ENCODE measurements around the gene PCSK6. TPM values are rescaled to one million over a fixed set of nuclear protein-coding genes. Genes with fewer than 3 reads are reported as not detected.

The PCSK6 gene
- polyA plus RNA-seq, 2 donors: 5.4 to 6.5 TPM

GRCh38 chr15:101533371-101534140, 44.0 kb upstream of the PCSK6 start:
- Histone ChIP-seq H3K36me3 (ENCODE audit: control insufficient read depth in 2 of 2, insufficient read depth in 2 of 2, low read length in 1 of 2) (no peaks in the 10 kb centered on the region), H3K4me1 (ENCODE audit: control insufficient read depth in 2 of 2, insufficient read depth in 2 of 2, low read length in 1 of 2) (no peaks in the 10 kb centered on the region), H3K4me3 (ENCODE audit: low read depth in 1 of 2, low read length in 2 of 2) (no peak overlapping the region), H3K9me3 (ENCODE audit: control insufficient read depth in 2 of 2, insufficient read depth in 1 of 2, low read depth in 1 of 2, low read length in 1 of 2) (no peaks in the 10 kb centered on the region), H3K27ac (ENCODE audit: low read depth in 2 of 2, low read length in 1 of 2) (no peak overlapping the region), H3K27me3 (ENCODE audit: control insufficient read depth in 1 of 2, insufficient read depth in 2 of 2, low read length in 2 of 2) (no peaks in the 10 kb centered on the region)
- 85 to 86% methylated on average over 13 of the region's 13 CpGs for whole genome bisulfite sequencing, 2 donors

GRCh38 chr15:101532865-101533264, 43.4 kb upstream of the PCSK6 start:
- Histone ChIP-seq H3K27me3 (ENCODE audit: control insufficient read depth in 1 of 2, insufficient read depth in 2 of 2, low read length in 2 of 2) (no peaks in the 10 kb centered on the region), H3K4me3 (ENCODE audit: low read depth in 1 of 2, low read length in 2 of 2) (no peak overlapping the region), H3K36me3 (ENCODE audit: control insufficient read depth in 2 of 2, insufficient read depth in 2 of 2, low read length in 1 of 2) (no peaks in the 10 kb centered on the region), H3K9me3 (ENCODE audit: control insufficient read depth in 2 of 2, insufficient read depth in 1 of 2, low read depth in 1 of 2, low read length in 1 of 2) (no peaks in the 10 kb centered on the region), H3K27ac (ENCODE audit: low read depth in 2 of 2, low read length in 1 of 2) (no peak overlapping the region), H3K4me1 (ENCODE audit: control insufficient read depth in 2 of 2, insufficient read depth in 2 of 2, low read length in 1 of 2) (no peaks in the 10 kb centered on the region)
- 91 to 93% methylated on average over 6 of the region's 6 CpGs for WGBS, 2 donors

- no peak overlapping the region for H3K4me3 ChIP-seq (ENCODE audit: low read depth in 1 of 2, low read length in 2 of 2)
- WGBS, 2 donors: 76 to 79% methylated on average over 13 of the region's 13 CpGs
- H3K9me3 ChIP-seq (ENCODE audit: control insufficient read depth in 2 of 2, insufficient read depth in 1 of 2, low read depth in 1 of 2, low read length in 1 of 2): no peaks in the 10 kb centered on the region
- no peaks in the 10 kb centered on the region for H3K27me3 ChIP-seq (ENCODE audit: control insufficient read depth in 1 of 2, insufficient read depth in 2 of 2, low read length in 2 of 2)
- H3K4me1 ChIP-seq (ENCODE audit: control insufficient read depth in 2 of 2, insufficient read depth in 2 of 2, low read length in 1 of 2): no peaks in the 10 kb centered on the region
- no peak overlapping the region for H3K27ac ChIP-seq (ENCODE audit: low read depth in 2 of 2, low read length in 1 of 2)
- H3K36me3 ChIP-seq (ENCODE audit: control insufficient read depth in 2 of 2, insufficient read depth in 2 of 2, low read length in 1 of 2): no peaks in the 10 kb centered on the region
Observed at GRCh38 chr15:101531170-101531569, 41.7 kb upstream of the PCSK6 start.

- Histone ChIP-seq H3K4me1 (ENCODE audit: control insufficient read depth in 2 of 2, insufficient read depth in 2 of 2, low read length in 1 of 2) (no peaks in the 10 kb centered on the region), H3K27me3 (ENCODE audit: control insufficient read depth in 1 of 2, insufficient read depth in 2 of 2, low read length in 2 of 2) (no peaks in the 10 kb centered on the region), H3K36me3 (ENCODE audit: control insufficient read depth in 2 of 2, insufficient read depth in 2 of 2, low read length in 1 of 2) (no peaks in the 10 kb centered on the region), H3K9me3 (ENCODE audit: control insufficient read depth in 2 of 2, insufficient read depth in 1 of 2, low read depth in 1 of 2, low read length in 1 of 2) (no peaks in the 10 kb centered on the region), H3K27ac (ENCODE audit: low read depth in 2 of 2, low read length in 1 of 2) (no peak overlapping the region), H3K4me3 (ENCODE audit: low read depth in 1 of 2, low read length in 2 of 2) (no peak overlapping the region)
- 88 to 89% methylated on average over 17 of the region's 17 CpGs for WGBS, 2 donors
Observed at GRCh38 chr15:101530224-101530958, 40.9 kb upstream of the PCSK6 start.

- Histone ChIP-seq H3K9me3 (ENCODE audit: control insufficient read depth in 2 of 2, insufficient read depth in 1 of 2, low read depth in 1 of 2, low read length in 1 of 2) (no peaks in the 10 kb centered on the region), H3K4me1 (ENCODE audit: control insufficient read depth in 2 of 2, insufficient read depth in 2 of 2, low read length in 1 of 2) (no peaks in the 10 kb centered on the region), H3K27me3 (ENCODE audit: control insufficient read depth in 1 of 2, insufficient read depth in 2 of 2, low read length in 2 of 2) (no peaks in the 10 kb centered on the region), H3K27ac (ENCODE audit: low read depth in 2 of 2, low read length in 1 of 2) (no peak overlapping the region), H3K4me3 (ENCODE audit: low read depth in 1 of 2, low read length in 2 of 2) (no peak overlapping the region), H3K36me3 (ENCODE audit: control insufficient read depth in 2 of 2, insufficient read depth in 2 of 2, low read length in 1 of 2) (no peaks in the 10 kb centered on the region)
- WGBS, 2 donors: 64 to 81% methylated on average over 4 of the region's 4 CpGs
Observed at GRCh38 chr15:101528917-101529299, 39.4 kb upstream of the PCSK6 start.

- H3K9me3 ChIP-seq (ENCODE audit: control insufficient read depth in 2 of 2, insufficient read depth in 1 of 2, low read depth in 1 of 2, low read length in 1 of 2): no peaks in the 10 kb centered on the region
- no peak overlapping the region for H3K4me3 ChIP-seq (ENCODE audit: low read depth in 1 of 2, low read length in 2 of 2)
- WGBS, 2 donors: 45 to 48% methylated on average over 18 of the region's 18 CpGs
- H3K27me3 ChIP-seq (ENCODE audit: control insufficient read depth in 1 of 2, insufficient read depth in 2 of 2, low read length in 2 of 2): no peaks in the 10 kb centered on the region
- H3K36me3 ChIP-seq (ENCODE audit: control insufficient read depth in 2 of 2, insufficient read depth in 2 of 2, low read length in 1 of 2): no peaks in the 10 kb centered on the region
- peak overlapping the region in 1 of 2 donors; percentile 5 for H3K27ac ChIP-seq (ENCODE audit: low read depth in 2 of 2, low read length in 1 of 2)
- no peaks in the 10 kb centered on the region for H3K4me1 ChIP-seq (ENCODE audit: control insufficient read depth in 2 of 2, insufficient read depth in 2 of 2, low read length in 1 of 2)
Observed at GRCh38 chr15:101528108-101528916, 38.8 kb upstream of the PCSK6 start.

- Histone ChIP-seq H3K4me1 (ENCODE audit: control insufficient read depth in 2 of 2, insufficient read depth in 2 of 2, low read length in 1 of 2) (no peaks in the 10 kb centered on the region), H3K36me3 (ENCODE audit: control insufficient read depth in 2 of 2, insufficient read depth in 2 of 2, low read length in 1 of 2) (no peaks in the 10 kb centered on the region), H3K27ac (ENCODE audit: low read depth in 2 of 2, low read length in 1 of 2) (no peak overlapping the region), H3K27me3 (ENCODE audit: control insufficient read depth in 1 of 2, insufficient read depth in 2 of 2, low read length in 2 of 2) (no peaks in the 10 kb centered on the region), H3K9me3 (ENCODE audit: control insufficient read depth in 2 of 2, insufficient read depth in 1 of 2, low read depth in 1 of 2, low read length in 1 of 2) (no peaks in the 10 kb centered on the region), H3K4me3 (ENCODE audit: low read depth in 1 of 2, low read length in 2 of 2) (no peak overlapping the region)
- WGBS, 2 donors: 87% methylated on average over 7 of the region's 7 CpGs
Observed at GRCh38 chr15:101526890-101527289, 37.4 kb upstream of the PCSK6 start.

- Histone ChIP-seq H3K27me3 (ENCODE audit: control insufficient read depth in 1 of 2, insufficient read depth in 2 of 2, low read length in 2 of 2) (no peaks in the 10 kb centered on the region), H3K9me3 (ENCODE audit: control insufficient read depth in 2 of 2, insufficient read depth in 1 of 2, low read depth in 1 of 2, low read length in 1 of 2) (no peaks in the 10 kb centered on the region), H3K27ac (ENCODE audit: low read depth in 2 of 2, low read length in 1 of 2) (no peak overlapping the region), H3K36me3 (ENCODE audit: control insufficient read depth in 2 of 2, insufficient read depth in 2 of 2, low read length in 1 of 2) (no peaks in the 10 kb centered on the region), H3K4me3 (ENCODE audit: low read depth in 1 of 2, low read length in 2 of 2) (no peak overlapping the region), H3K4me1 (ENCODE audit: control insufficient read depth in 2 of 2, insufficient read depth in 2 of 2, low read length in 1 of 2) (no peaks in the 10 kb centered on the region)
- 86 to 87% methylated on average over 13 of the region's 13 CpGs for WGBS, 2 donors
Observed at GRCh38 chr15:101526442-101526841, 36.9 kb upstream of the PCSK6 start.

- no peak overlapping the region for H3K27ac ChIP-seq (ENCODE audit: low read depth in 2 of 2, low read length in 1 of 2)
- WGBS, 2 donors: 81 to 85% methylated on average over 8 of the region's 8 CpGs
- H3K4me3 ChIP-seq (ENCODE audit: low read depth in 1 of 2, low read length in 2 of 2): no peak overlapping the region
- H3K36me3 ChIP-seq (ENCODE audit: control insufficient read depth in 2 of 2, insufficient read depth in 2 of 2, low read length in 1 of 2): no peaks in the 10 kb centered on the region
- no peaks in the 10 kb centered on the region for H3K4me1 ChIP-seq (ENCODE audit: control insufficient read depth in 2 of 2, insufficient read depth in 2 of 2, low read length in 1 of 2)
- H3K27me3 ChIP-seq (ENCODE audit: control insufficient read depth in 1 of 2, insufficient read depth in 2 of 2, low read length in 2 of 2): peaks cover 0 to 3% of the 10 kb centered on the region in 2 donors
- H3K9me3 ChIP-seq (ENCODE audit: control insufficient read depth in 2 of 2, insufficient read depth in 1 of 2, low read depth in 1 of 2, low read length in 1 of 2): no peaks in the 10 kb centered on the region
Observed at GRCh38 chr15:101526021-101526420, 36.5 kb upstream of the PCSK6 start.

Data from esophagus (tissue), 2 donors.